Measurements from ENCODE around the gene SRGN.

SRGN gene

GRCh38 chr10:69089638-69090599, 2.0 kb downstream of the SRGN start:
- DNase-seq (ENCODE audit: low read depth in 2 of 2, low spot score in 1 of 2) = peak in 1 of 2 donors; percentile 49

GRCh38 chr10:69090685-69091084, 2.8 kb downstream of the SRGN start:
- DNase-seq (ENCODE audit: low read depth in 2 of 2, low spot score in 1 of 2) = no peak

GRCh38 chr10:69091143-69091651, 3.3 kb downstream of the SRGN start:
- DNase-seq (ENCODE audit: low read depth in 2 of 2, low spot score in 1 of 2) = no peak

- DNase-seq (ENCODE audit: low read depth in 2 of 2, low spot score in 1 of 2) = peak; percentile 56 to 65
Measured at GRCh38 chr10:69092959-69093850, 5.3 kb downstream of the SRGN start.

GRCh38 chr10:69093933-69094332, 6.0 kb downstream of the SRGN start:
- DNase-seq (ENCODE audit: low read depth in 2 of 2, low spot score in 1 of 2) = no peak

GRCh38 chr10:69096045-69096444, 8.1 kb downstream of the SRGN start:
- DNase-seq (ENCODE audit: low read depth in 2 of 2, low spot score in 1 of 2) = no peak

GRCh38 chr10:69097729-69098128, 9.8 kb downstream of the SRGN start:
- DNase-seq (ENCODE audit: low read depth in 2 of 2, low spot score in 1 of 2) = no peak

GRCh38 chr10:69100136-69100872, 12.4 kb downstream of the SRGN start:
- no peak for DNase-seq (ENCODE audit: low read depth in 2 of 2, low spot score in 1 of 2)

GRCh38 chr10:69101451-69102095, 13.7 kb downstream of the SRGN start:
- no peak for DNase-seq (ENCODE audit: low read depth in 2 of 2, low spot score in 1 of 2)

- no peak for DNase-seq (ENCODE audit: low read depth in 2 of 2, low spot score in 1 of 2)
Measured at GRCh38 chr10:69102440-69102839, 14.5 kb downstream of the SRGN start.

GRCh38 chr10:69103784-69104183, 15.9 kb downstream of the SRGN start:
- DNase-seq (ENCODE audit: low read depth in 2 of 2, low spot score in 1 of 2) = no peak

- no peak for DNase-seq (ENCODE audit: low read depth in 2 of 2, low spot score in 1 of 2)
Measured at GRCh38 chr10:69104994-69105790, 17.3 kb downstream of the SRGN start.

- DNase-seq (ENCODE audit: low read depth in 2 of 2, low spot score in 1 of 2) = no peak
Measured at GRCh38 chr10:69107176-69107490, 19.2 kb downstream of the SRGN start.

GRCh38 chr10:69107699-69108098, 19.8 kb downstream of the SRGN start:
- DNase-seq (ENCODE audit: low read depth in 2 of 2, low spot score in 1 of 2) = no peak

GRCh38 chr10:69119896-69120295, 32.0 kb downstream of the SRGN start:
- DNase-seq (ENCODE audit: low read depth in 2 of 2, low spot score in 1 of 2) = no peak

- no peak for DNase-seq (ENCODE audit: low read depth in 2 of 2, low spot score in 1 of 2)
Measured at GRCh38 chr10:69123306-69123746, 35.4 kb downstream of the SRGN start.

GRCh38 chr10:69123747-69124562, 36.1 kb downstream of the SRGN start, which contains the start of gene VPS26A:
Gene VPS26A, plus strand, starts transcription at chr10:69124178. Its CDS starts 100 bp downstream, at chr10:69124278.
- DNase-seq (ENCODE audit: low read depth in 2 of 2, low spot score in 1 of 2) = peak; percentile 97

- peak; percentile 26 to 39 for DNase-seq (ENCODE audit: low read depth in 2 of 2, low spot score in 1 of 2)
Measured at GRCh38 chr10:69124563-69125268, 36.8 kb downstream of the SRGN start.
